GM12864 (cell line): ENCODE measurements around the gene APBB3.

ENCODE experiments used
- DNase-seq: peaks from one replicate; pipeline ENCODE4 v3.0.0-alpha.2; 2011; ENCODE audit warnings: low read depth
- H3K4me3 ChIP-seq: 2 replicates; pipeline ENCODE4 v1.5.1; 2011; ENCODE audit warnings: mild to moderate bottlenecking, low read depth, low read length, control low read depth
- TF ChIP-seq, protein P1 (sequence below): IDR thresholded peaks from 2 replicates; pipeline ENCODE4 v1.5.1; 2011; ENCODE audit warnings: low read depth, mild to moderate bottlenecking, moderate library complexity, low read length, control low read depth, inconsistent platforms; ENCODE audit errors: missing control alignments

APBB3 gene

DNA sequence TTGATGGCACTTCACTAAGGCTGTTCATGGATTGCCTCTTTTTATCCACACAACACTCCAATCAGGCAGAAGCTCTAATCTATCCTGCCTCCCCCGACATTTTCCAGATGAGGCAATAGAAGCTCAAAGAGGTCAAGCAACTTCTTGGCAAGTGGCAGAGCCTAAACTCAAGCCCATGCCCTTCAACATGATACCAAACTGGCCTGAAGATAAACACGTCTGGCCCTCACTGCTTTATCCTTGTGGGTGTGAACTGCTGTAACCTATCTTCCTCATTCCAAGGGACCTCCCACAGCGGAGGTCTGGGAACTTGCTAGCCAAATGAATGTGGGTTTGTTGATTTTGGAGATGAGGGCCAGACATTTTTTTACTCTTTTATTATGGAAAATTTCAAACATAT, 9.8 kb upstream of the APBB3 start:
- no peak for DNase-seq
- H3K4me3 ChIP-seq = no peak overlapping the region
- TF ChIP-seq, protein P1, sequence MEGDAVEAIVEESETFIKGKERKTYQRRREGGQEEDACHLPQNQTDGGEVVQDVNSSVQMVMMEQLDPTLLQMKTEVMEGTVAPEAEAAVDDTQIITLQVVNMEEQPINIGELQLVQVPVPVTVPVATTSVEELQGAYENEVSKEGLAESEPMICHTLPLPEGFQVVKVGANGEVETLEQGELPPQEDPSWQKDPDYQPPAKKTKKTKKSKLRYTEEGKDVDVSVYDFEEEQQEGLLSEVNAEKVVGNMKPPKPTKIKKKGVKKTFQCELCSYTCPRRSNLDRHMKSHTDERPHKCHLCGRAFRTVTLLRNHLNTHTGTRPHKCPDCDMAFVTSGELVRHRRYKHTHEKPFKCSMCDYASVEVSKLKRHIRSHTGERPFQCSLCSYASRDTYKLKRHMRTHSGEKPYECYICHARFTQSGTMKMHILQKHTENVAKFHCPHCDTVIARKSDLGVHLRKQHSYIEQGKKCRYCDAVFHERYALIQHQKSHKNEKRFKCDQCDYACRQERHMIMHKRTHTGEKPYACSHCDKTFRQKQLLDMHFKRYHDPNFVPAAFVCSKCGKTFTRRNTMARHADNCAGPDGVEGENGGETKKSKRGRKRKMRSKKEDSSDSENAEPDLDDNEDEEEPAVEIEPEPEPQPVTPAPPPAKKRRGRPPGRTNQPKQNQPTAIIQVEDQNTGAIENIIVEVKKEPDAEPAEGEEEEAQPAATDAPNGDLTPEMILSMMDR = no peak

DNA sequence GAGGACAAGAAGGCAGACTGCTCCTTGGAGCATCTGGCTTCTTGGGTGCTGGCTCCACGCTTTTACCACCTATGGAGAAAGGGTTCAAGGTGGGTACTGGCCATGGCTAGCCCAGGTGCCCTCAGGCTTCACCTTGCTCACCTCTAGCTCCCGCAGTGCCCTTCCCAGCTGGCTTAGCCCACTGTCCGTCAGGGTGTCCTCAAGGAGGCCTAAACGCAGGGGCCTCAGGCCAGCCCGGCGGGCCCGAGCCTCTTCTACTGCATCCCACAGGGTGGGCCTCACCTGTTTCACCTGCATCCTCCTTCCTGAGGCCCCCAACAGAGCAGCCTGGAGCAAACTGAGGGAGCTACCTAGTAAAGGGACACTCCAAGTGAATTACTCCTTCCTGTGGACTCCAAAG, 9.3 kb upstream of the APBB3 start:
- H3K4me3 ChIP-seq = no peak overlapping the region
- no peak for DNase-seq
- TF ChIP-seq, protein P1 = no peak

DNA sequence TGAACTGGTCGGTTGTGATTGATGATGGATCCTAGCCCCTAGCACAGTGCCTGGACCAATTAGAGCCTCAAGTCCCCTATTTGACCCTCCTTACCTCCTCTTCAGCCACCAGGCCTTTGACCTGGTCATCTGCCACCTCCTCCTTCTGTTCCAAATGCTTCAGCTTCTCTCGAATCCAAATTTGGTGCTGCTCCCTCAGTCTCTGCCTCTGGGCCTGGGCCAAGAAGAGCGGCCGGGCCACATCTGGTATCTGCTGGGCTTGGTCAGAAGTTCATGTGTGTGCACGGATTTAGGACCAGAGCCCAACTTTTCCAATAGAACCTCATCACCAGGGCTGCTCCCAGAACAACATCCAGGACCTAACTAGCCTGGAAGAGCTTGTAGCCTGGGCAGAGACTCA, 6.7 kb upstream of the APBB3 start:
- TF ChIP-seq, protein P1 = no peak
- no peak overlapping the region for H3K4me3 ChIP-seq
- no peak for DNase-seq

DNA sequence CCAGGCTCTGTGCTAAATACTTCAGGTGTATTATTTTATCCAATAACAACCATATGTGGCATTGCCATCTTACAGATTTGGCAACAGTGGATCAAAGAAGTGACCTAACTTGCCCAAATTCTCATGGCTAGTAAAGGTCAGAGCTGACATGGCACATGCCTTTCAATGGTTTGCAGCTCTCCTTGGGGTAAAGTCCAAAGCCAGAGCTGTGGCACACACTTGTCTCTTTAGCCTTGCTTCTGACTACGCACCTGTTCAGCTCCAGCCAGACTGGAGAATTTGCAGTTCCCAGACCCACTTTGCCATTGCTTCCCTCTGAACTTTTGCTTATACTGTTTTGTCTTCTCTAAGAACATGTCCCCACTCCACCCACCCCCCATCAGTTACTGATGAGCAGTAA, 6.1 kb upstream of the APBB3 start:
- no peak for DNase-seq
- TF ChIP-seq, protein P1 = no peak

DNA sequence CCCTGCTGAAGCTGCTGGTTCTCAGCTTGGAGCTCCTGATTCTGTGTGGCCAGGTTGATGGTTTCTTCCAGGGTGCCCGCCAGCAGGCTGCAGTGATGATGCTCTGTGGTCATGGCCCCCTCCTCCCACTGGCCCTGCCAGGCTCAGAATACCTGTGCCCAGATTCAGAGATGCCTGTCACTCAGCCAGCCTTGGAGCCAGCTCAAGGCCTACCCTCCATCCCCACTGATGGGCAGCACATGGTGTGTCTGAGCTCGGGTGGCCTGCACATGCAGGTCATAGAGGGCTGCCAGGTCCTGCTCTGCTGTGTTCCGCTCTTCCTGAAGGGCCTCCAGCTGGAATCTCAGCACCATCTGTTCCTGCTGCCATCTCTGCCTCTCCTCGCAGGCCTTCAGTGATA, 5.7 kb upstream of the APBB3 start:
- no peak for DNase-seq
- TF ChIP-seq, protein P1 = no peak
- no peak overlapping the region for H3K4me3 ChIP-seq

More for the DNA sequence above, 6.1 kb upstream of the APBB3 start:
- H3K4me3 ChIP-seq = no peak overlapping the region

DNA sequence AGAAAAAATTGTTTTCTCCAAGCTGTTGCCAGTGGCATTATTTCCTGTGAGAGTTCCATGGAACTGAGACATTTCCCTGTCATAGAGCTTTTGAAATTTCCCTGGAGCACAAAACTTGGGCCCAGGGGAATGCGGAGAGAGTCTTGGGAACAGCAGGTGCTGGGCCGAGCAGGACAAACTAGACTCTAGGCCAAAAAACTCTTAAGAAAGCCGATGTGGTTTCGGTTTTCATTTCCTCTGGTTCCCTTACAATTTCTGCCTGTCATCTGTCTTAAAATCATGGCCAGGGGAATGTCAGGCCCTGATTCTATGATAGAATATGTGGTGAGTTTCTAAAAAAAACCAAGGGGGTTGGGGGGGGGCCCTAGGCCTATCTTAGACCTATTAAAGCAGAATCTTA, 4.8 kb upstream of the APBB3 start:
- TF ChIP-seq, protein P1 = no peak
- DNase-seq = no peak
- no peak overlapping the region; the same call in 1 of the 2 replicates for H3K4me3 ChIP-seq

DNA sequence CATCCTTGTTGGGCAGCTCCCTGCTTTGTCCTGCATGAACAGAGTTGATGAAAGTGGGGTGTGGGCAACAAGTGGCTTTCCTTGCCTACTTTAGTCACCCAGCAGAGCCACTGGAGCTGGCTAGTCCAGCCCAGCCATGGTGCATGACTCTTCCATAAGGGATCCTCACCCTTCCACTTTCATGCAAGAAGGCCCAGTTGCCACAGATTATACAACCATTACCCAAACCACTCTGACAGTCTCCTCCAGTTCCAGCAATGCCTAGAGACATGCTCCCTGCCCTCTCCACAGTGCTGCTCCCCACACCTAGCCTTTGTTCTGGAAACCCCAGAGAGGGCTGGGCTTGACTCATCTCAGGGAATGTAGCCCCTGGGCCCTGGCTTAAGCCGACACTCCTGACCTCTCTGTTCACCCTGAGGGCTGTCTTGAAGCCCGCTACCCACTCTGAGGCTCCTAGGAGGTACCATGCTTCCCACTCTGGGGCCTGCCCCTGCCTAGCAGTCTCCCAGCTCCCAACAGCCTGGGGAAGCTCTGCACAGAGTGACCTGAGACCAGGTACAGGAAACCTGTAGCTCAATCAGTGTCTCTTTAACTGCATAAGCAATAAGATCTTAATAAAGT, 4.2 kb upstream of the APBB3 start:
- no peak overlapping the region for H3K4me3 ChIP-seq
- DNase-seq = no peak
- TF ChIP-seq, protein P1 = no peak
